Measurements from ENCODE around the gene ATOH8.

ATOH8 gene

GRCh38 chr2:85799215-85799956 lies 45.6 kb downstream of the ATOH8 start:
- Histone ChIP-seq H3K27ac (ENCODE audit: low read depth, low read length) (no peak overlapping the region), H3K4me3 (ENCODE audit: low read length) (no peak overlapping the region), H3K36me3 (ENCODE audit: control insufficient read depth, insufficient read depth, low read length) (no peaks in the 10 kb centered on the region), H3K4me1 (ENCODE audit: control insufficient read depth, insufficient read depth, low read length) (peaks cover 14% of the 10 kb centered on the region), H3K9ac (ENCODE audit: low read length) (no peak overlapping the region), H3K27me3 (ENCODE audit: control insufficient read depth, insufficient read depth, low read length) (no peaks in the 10 kb centered on the region)

GRCh38 chr2:85800586-85800985 lies 46.8 kb downstream of the ATOH8 start:
- no peaks in the 10 kb centered on the region for H3K36me3 ChIP-seq (ENCODE audit: control insufficient read depth, insufficient read depth, low read length)
- H3K4me3 ChIP-seq (ENCODE audit: low read length) = no peak overlapping the region
- H3K27ac ChIP-seq (ENCODE audit: low read depth, low read length) = no peak overlapping the region

GRCh38 chr2:85801871-85802270 lies 48.1 kb downstream of the ATOH8 start:
- no peaks in the 10 kb centered on the region for H3K27me3 ChIP-seq (ENCODE audit: control insufficient read depth, insufficient read depth, low read length)
- no peaks in the 10 kb centered on the region for H3K36me3 ChIP-seq (ENCODE audit: control insufficient read depth, insufficient read depth, low read length)
- H3K27ac ChIP-seq (ENCODE audit: low read depth, low read length) = no peak overlapping the region
- H3K9ac ChIP-seq (ENCODE audit: low read length) = no peak overlapping the region
- H3K4me3 ChIP-seq (ENCODE audit: low read length) = no peak overlapping the region
- H3K4me1 ChIP-seq (ENCODE audit: control insufficient read depth, insufficient read depth, low read length) = peaks cover 1% of the 10 kb centered on the region

More at GRCh38 chr2:85800586-85800985, 46.8 kb downstream of the ATOH8 start:
- no peak overlapping the region for H3K9ac ChIP-seq (ENCODE audit: low read length)
- H3K4me1 ChIP-seq (ENCODE audit: control insufficient read depth, insufficient read depth, low read length) = peaks cover 14% of the 10 kb centered on the region
- no peaks in the 10 kb centered on the region for H3K27me3 ChIP-seq (ENCODE audit: control insufficient read depth, insufficient read depth, low read length)

DNA sequence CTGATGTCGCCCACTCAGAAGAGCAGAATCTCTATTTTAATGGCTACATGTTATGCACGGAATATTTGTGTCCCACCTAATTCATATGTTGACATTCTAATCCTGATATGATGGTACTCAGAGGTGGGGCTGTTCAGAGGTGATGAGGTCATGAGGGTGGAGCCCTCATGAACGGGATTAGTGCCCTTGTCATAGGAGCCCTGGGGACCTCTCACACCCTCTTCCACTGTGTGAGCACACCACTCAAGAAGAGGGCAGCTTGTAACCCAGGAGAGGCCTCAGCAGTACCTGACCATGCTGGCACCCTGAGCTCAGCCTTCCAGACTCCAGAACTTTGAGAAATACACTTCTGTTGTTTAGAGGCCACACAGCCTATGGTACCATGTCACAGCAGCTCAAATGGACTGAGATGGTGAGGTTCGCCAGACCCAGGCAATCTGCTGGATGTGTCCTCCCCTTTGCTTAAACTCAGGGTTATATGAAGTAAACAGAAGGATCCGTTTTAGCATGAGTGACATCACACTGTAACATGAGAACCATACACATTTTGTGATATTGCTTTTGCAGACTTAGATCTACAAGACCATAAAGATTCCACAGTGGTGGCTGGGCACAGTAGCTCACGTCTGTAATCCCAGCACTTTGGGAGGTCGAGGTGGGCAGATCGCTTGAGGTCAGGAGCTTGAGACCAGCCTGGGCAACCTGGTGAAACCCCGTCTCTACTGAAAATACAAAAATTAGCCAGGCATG lies 48.7 kb downstream of the ATOH8 start:
- Histone ChIP-seq H3K36me3 (ENCODE audit: control insufficient read depth, insufficient read depth, low read length) (no peaks in the 10 kb centered on the region), H3K4me1 (ENCODE audit: control insufficient read depth, insufficient read depth, low read length) (no peaks in the 10 kb centered on the region), H3K27ac (ENCODE audit: low read depth, low read length) (no peak overlapping the region), H3K4me3 (ENCODE audit: low read length) (no peak overlapping the region), H3K9ac (ENCODE audit: low read length) (no peak overlapping the region), H3K27me3 (ENCODE audit: control insufficient read depth, insufficient read depth, low read length) (no peaks in the 10 kb centered on the region)

DNA sequence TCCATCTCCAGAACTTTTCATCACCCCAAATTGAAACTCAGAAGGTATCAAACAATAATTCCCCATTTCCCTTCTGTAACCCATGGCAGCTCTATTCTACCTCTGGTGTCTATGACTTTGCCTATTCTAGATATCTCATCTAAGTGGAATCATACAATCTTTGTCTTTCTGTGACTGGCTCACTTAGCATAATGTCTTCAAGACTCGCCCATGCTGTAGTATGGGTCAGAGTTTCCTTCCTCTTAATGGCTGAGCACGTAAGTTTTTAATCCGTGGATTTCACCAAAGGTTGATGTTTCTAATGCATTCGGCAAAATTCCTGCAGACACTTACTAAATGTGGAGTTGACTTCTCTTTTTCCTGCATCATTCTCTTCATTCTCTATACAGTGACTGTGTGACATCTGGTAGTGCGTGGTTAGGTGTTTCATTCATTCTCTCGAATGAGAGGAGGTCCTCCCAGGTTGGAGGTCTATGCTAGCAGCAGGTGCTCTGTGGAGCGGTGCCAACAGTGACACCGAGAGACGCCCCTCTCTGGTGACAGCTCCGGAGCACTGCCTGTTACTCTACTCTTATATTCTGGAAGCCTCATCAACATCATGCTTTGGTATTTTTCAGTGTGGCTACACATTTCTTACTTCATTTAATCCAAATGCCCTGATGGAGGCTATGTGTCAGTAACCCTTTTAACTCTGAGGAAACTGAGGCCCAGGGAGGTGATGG lies 50.1 kb downstream of the ATOH8 start:
- H3K4me3 ChIP-seq (ENCODE audit: low read length) = no peak overlapping the region
- H3K4me1 ChIP-seq (ENCODE audit: control insufficient read depth, insufficient read depth, low read length) = no peaks in the 10 kb centered on the region
- H3K27ac ChIP-seq (ENCODE audit: low read depth, low read length) = no peak overlapping the region
- no peaks in the 10 kb centered on the region for H3K27me3 ChIP-seq (ENCODE audit: control insufficient read depth, insufficient read depth, low read length)
- no peak overlapping the region for H3K9ac ChIP-seq (ENCODE audit: low read length)
- no peaks in the 10 kb centered on the region for H3K36me3 ChIP-seq (ENCODE audit: control insufficient read depth, insufficient read depth, low read length)

DNA sequence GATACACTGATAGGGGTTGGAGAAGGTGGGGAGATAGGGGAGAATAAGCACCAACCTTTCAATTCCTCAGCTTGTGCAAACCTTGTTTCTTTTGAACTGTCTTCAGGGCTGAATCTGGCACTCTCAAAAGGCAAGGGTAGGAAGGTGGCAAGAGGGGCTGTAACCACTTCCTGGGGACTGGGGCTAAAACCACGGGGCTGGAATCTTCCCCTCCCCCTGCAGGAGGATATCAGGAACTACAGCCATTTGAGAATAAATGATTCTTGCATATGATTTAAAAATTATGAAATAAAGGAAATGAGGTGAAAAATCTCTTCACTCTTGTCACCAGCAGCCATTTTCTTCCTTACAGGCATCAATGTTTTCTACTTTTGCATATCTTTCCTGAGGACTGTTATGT lies 50.8 kb downstream of the ATOH8 start:
- H3K27me3 ChIP-seq (ENCODE audit: control insufficient read depth, insufficient read depth, low read length) = no peaks in the 10 kb centered on the region
- H3K27ac ChIP-seq (ENCODE audit: low read depth, low read length) = no peak overlapping the region
- H3K4me1 ChIP-seq (ENCODE audit: control insufficient read depth, insufficient read depth, low read length) = no peaks in the 10 kb centered on the region
- H3K36me3 ChIP-seq (ENCODE audit: control insufficient read depth, insufficient read depth, low read length) = no peaks in the 10 kb centered on the region
- H3K9ac ChIP-seq (ENCODE audit: low read length) = no peak overlapping the region
- no peak overlapping the region for H3K4me3 ChIP-seq (ENCODE audit: low read length)

DNA sequence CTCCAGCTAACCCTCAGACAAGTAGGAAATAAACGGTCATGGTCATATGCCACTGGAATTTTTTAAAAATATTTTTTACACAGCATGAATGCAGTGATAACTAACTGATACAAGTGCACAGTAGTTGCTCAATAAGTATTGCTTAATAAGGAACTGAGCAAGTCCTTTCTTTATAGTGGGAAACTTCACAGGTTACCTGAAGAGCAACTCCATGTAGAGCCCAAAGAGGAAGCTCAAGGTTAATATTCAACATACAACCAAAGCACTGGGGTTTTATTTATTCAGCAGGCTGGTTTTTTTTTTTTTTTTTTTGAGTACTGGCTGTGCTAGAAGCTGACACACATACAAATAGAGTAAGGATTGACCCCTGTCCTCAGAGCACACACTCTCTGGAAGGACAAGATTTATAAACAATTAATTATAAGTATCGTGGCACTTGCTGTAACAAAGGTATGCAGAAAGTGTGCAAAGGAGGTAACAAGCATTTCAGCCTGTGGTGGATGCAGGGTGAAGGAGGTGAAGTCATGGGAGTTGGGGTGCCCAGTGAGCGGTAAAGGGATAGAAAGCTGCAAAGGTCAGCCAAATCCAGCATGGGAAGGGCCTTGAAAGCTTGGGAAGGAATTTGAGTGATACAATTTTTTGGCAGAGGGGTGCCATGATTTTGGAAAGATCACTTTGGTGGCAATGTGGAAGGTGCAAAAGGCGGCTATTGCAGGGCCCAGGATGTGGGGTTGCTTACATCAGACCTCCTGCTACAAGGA lies 52.7 kb downstream of the ATOH8 start:
- Histone ChIP-seq H3K4me1 (ENCODE audit: control insufficient read depth, insufficient read depth, low read length) (peaks cover 2% of the 10 kb centered on the region), H3K36me3 (ENCODE audit: control insufficient read depth, insufficient read depth, low read length) (no peaks in the 10 kb centered on the region), H3K27ac (ENCODE audit: low read depth, low read length) (no peak overlapping the region), H3K27me3 (ENCODE audit: control insufficient read depth, insufficient read depth, low read length) (no peaks in the 10 kb centered on the region), H3K9ac (ENCODE audit: low read length) (no peak overlapping the region), H3K4me3 (ENCODE audit: low read length) (no peak overlapping the region)

- Histone ChIP-seq H3K36me3 (ENCODE audit: control insufficient read depth, insufficient read depth, low read length) (no peaks in the 10 kb centered on the region), H3K9ac (ENCODE audit: low read length) (no peak overlapping the region), H3K27ac (ENCODE audit: low read depth, low read length) (no peak overlapping the region), H3K27me3 (ENCODE audit: control insufficient read depth, insufficient read depth, low read length) (no peaks in the 10 kb centered on the region), H3K4me1 (ENCODE audit: control insufficient read depth, insufficient read depth, low read length) (peaks cover 2% of the 10 kb centered on the region), H3K4me3 (ENCODE audit: low read length) (no peak overlapping the region)
Observed at GRCh38 chr2:85807756-85808155, 54.0 kb downstream of the ATOH8 start.

- Histone ChIP-seq H3K27me3 (ENCODE audit: control insufficient read depth, insufficient read depth, low read length) (no peaks in the 10 kb centered on the region), H3K36me3 (ENCODE audit: control insufficient read depth, insufficient read depth, low read length) (no peaks in the 10 kb centered on the region), H3K9ac (ENCODE audit: low read length) (no peak overlapping the region), H3K4me3 (ENCODE audit: low read length) (no peak overlapping the region), H3K4me1 (ENCODE audit: control insufficient read depth, insufficient read depth, low read length) (peaks cover 2% of the 10 kb centered on the region), H3K27ac (ENCODE audit: low read depth, low read length) (no peak overlapping the region)
Observed at GRCh38 chr2:85810371-85811179, 56.8 kb downstream of the ATOH8 start.

DNA sequence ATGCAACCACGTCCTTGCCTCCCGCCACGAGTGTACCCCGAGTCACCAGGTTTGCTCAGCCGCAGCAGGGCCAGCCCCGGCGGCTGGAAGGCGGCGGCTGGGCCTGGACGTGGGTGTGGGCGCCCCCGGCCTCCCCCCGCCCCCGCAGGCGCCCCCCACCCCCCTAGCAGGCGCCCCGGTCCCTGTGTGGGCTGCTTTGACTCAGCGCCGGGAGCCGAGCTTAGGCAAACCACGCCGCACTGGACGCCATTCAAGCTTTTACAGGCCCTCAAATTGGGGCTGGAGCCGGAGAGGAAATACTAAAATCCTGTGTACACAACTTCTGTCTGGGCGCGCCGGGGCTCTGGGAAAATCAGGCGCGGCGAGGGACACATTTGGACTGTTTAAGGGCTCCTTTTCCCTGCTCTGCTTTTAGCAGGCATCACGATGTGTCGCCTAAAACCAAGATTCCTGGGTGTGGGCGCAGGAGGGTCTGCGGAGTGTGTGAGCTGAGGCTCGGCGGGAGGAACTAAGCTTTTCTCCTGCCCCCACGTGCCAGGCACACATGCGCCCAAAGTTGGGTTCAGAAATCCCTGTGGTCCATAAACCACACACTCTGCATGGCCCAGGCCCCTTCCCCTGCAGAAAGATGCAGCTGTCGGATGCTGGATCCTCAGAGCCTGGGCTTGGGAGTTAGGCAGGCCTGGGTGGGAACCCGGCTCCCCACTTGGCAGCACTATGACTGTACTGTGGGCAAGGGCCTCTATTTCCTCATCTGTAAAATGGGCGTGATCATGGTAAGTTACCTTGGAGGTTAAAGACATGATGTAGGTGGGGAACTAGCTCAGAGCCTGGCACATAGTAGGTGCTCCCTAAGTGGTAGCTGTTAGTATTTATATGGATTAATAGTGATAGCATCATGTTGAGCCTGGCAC lies 57.6 kb downstream of the ATOH8 start:
- H3K4me3 ChIP-seq (ENCODE audit: low read length) = no peak overlapping the region
- no peak overlapping the region for H3K27ac ChIP-seq (ENCODE audit: low read depth, low read length)
- H3K36me3 ChIP-seq (ENCODE audit: control insufficient read depth, insufficient read depth, low read length) = no peaks in the 10 kb centered on the region
- H3K4me1 ChIP-seq (ENCODE audit: control insufficient read depth, insufficient read depth, low read length) = peaks cover 2% of the 10 kb centered on the region
- no peaks in the 10 kb centered on the region for H3K27me3 ChIP-seq (ENCODE audit: control insufficient read depth, insufficient read depth, low read length)
- no peak overlapping the region for H3K9ac ChIP-seq (ENCODE audit: low read length)

Measured in rectal smooth muscle tissue (tissue), 1 donor.